Body of pancreas (tissue), 4 donors: ENCODE results near the gene TMEM271. TPM values are rescaled to one million over a fixed set of nuclear protein-coding genes. Genes with fewer than 3 reads are reported as not detected.
"Not testable (repeated sequence)": the region's sequence is repeated elsewhere in the genome, so short reads cannot be mapped to it uniquely, and the experiment has no call there.

Experiments
- ATAC-seq: fragments of 150-250 bp; one replicate; pipeline ENCODE4 v1.9.1; 2016
- DNase-seq, 4 donors: peaks; one replicate each; pipeline ENCODE4 v3.0.0-alpha.2; 2019
- H3K27ac ChIP-seq, 4 donors: fragments of 200-600 bp; sonication (generic); 1 replicate in 3 of 4; 2 replicates in 1 of 4; pipeline versions ENCODE4 v1.5.1 to v1.6.1; 2016 to 2019; ENCODE audit warnings: mild to moderate bottlenecking in 1 of 4, mixed read lengths in 1 of 4, moderate library complexity in 1 of 4
- H3K27me3 ChIP-seq, 2 donors: fragments of 200-600 bp; sonication (generic); one replicate each; pipeline ENCODE4 v1.6.0; 2016; ENCODE audit warnings: mild to moderate bottlenecking in 1 of 2
- H3K36me3 ChIP-seq, 2 donors: fragments of 200-600 bp; sonication (generic); replicated peaks in 1 of 2; 2 replicates each; pipeline ENCODE4 v1.5.1; 2016; ENCODE audit warnings: low read depth in 2 of 2; ENCODE audit not compliant: insufficient read depth in 1 of 2
- H3K4me1 ChIP-seq: fragments of 200-600 bp; sonication (generic); one replicate; pipeline ENCODE4 v1.6.0; 2016
- H3K4me3 ChIP-seq, 2 donors: fragments of 200-600 bp; sonication (generic); 1 replicate in 1 of 2; 2 replicates in 1 of 2; pipeline ENCODE4 v1.5.1; 2016 to 2019
- H3K9me3 ChIP-seq, 3 donors: fragments of 200-600 bp; sonication (generic); 1 replicate in 2 of 3; 2 replicates in 1 of 3; pipeline ENCODE4 v1.5.1; 2016
- CTCF ChIP-seq, 7 experiments: fragments of 450-650 bp in 4 of 7; fragments of 200-600 bp in 3 of 7; sonication (generic) in 3 of 7; IDR thresholded peaks; one replicate each; pipeline ENCODE4 v1.5.1; 2016 to 2019; ENCODE audit warnings: antibody characterized with exemption in 7 of 7
- POLR2A ChIP-seq, 3 donors: fragments of 450-650 bp; IDR thresholded peaks; one replicate each; pipeline ENCODE4 v1.6.1; 2016; ENCODE audit warnings: antibody characterized with exemption in 3 of 3, mild to moderate bottlenecking in 2 of 3
- whole genome bisulfite sequencing, 2 donors: methylation state at CpG; one replicate each; pipeline ENCODE4 v1.1.5; 2017; 5-methylcytosine and 5-hydroxymethylcytosine counted together
- intact Hi-C: fragments of 100-400 bp; cut with DNase I; formaldehyde crosslinking; loops from one replicate; pipeline ENCODE4 v1.15.1; 2023
- total RNA-seq, 2 donors: library from RNA; depleted of rRNA; stranded (reverse); fragments of >200 nt; gene quantifications; one replicate each; pipeline ENCODE4 v1.1.0, GENCODE V29; 2016

Gene TMEM271
- total RNA-seq, 2 donors from 2014 or later, result not detected

- intact Hi-C loops, result no loop called here
- H3K9me3 ChIP-seq, result no peaks in the 10 kb centered on the region
- TF ChIP-seq CTCF (IDR thresholded peaks at IDR 0.05) (no peak), POLR2A (IDR thresholded peaks at IDR 0.05) (no peak)
- ATAC-seq (no peak), DNase-seq (no peak)
- 70 to 80% methylated on average over 7 of the region's 7 CpGs for WGBS, 2 donors
- H3K27me3 ChIP-seq, result no peaks in the 10 kb centered on the region
- no peaks in the 10 kb centered on the region for H3K36me3 ChIP-seq
- no peak overlapping the region for H3K27ac ChIP-seq
- H3K4me1 ChIP-seq, result no peaks in the 10 kb centered on the region
- H3K4me3 ChIP-seq, result no peak overlapping the region
Observed at GRCh38 chr4:566035-566434, 10.1 kb downstream of the TMEM271 start.

- H3K4me1 ChIP-seq, ATAC-seq, H3K27ac ChIP-seq, H3K9me3 ChIP-seq, H3K36me3 ChIP-seq, H3K27me3 ChIP-seq, DNase-seq, H3K4me3 ChIP-seq, intact Hi-C loops: not testable (repeated sequence)
- 53 to 80% methylated on average over 1 of the region's 1 CpG for WGBS, 2 donors
Observed at GRCh38 chr4:565614-566013, 10.5 kb downstream of the TMEM271 start.

- ATAC-seq, H3K4me3 ChIP-seq, H3K9me3 ChIP-seq, H3K27me3 ChIP-seq, H3K36me3 ChIP-seq, intact Hi-C loops, H3K4me1 ChIP-seq, H3K27ac ChIP-seq, DNase-seq: not testable (repeated sequence)
- 61 to 85% methylated on average over 2 of the region's 2 CpGs for WGBS, 2 donors
Observed at GRCh38 chr4:562458-562857, 13.6 kb downstream of the TMEM271 start.

GRCh38 chr4:561426-561825, 14.7 kb downstream of the TMEM271 start:
- no peak for DNase-seq
- 56 to 65% methylated on average over 5 of the region's 5 CpGs for WGBS, 2 donors
- intact Hi-C loops, result no loop called here

GRCh38 chr4:560731-561291, 15.3 kb downstream of the TMEM271 start:
- no peak for TF ChIP-seq POLR2A (IDR thresholded peaks at IDR 0.05)
- TF ChIP-seq CTCF (IDR thresholded peaks at IDR 0.05), result no peak
- ATAC-seq (no peak), DNase-seq (no peak)
- Histone ChIP-seq H3K4me1 (no peaks in the 10 kb centered on the region), H3K9me3 (no peaks in the 10 kb centered on the region), H3K4me3 (no peak overlapping the region), H3K27ac (no peak overlapping the region), H3K27me3 (no peaks in the 10 kb centered on the region), H3K36me3 (no peaks in the 10 kb centered on the region)
- 60 to 68% methylated on average over 12 of the region's 12 CpGs for WGBS, 2 donors
- intact Hi-C loops, result no loop called here

More at GRCh38 chr4:561426-561825, 14.7 kb downstream of the TMEM271 start:
- no peak overlapping the region for H3K27ac ChIP-seq
- ATAC-seq, result no peak
- no peaks in the 10 kb centered on the region for H3K9me3 ChIP-seq
- H3K4me1 ChIP-seq, result no peaks in the 10 kb centered on the region
- no peak for TF ChIP-seq POLR2A (IDR thresholded peaks at IDR 0.05)
- no peak for TF ChIP-seq CTCF (IDR thresholded peaks at IDR 0.05)
- no peaks in the 10 kb centered on the region for H3K36me3 ChIP-seq
- H3K27me3 ChIP-seq, result no peaks in the 10 kb centered on the region
- H3K4me3 ChIP-seq, result no peak overlapping the region

GRCh38 chr4:560061-560460, 16.0 kb downstream of the TMEM271 start:
- H3K27ac ChIP-seq, result no peak overlapping the region
- H3K4me3 ChIP-seq, result no peak overlapping the region
- TF ChIP-seq POLR2A (IDR thresholded peaks at IDR 0.05) (no peak), CTCF (IDR thresholded peaks at IDR 0.05) (no peak)
- H3K36me3 ChIP-seq, result no peaks in the 10 kb centered on the region
- no peaks in the 10 kb centered on the region for H3K4me1 ChIP-seq
- ATAC-seq (no peak), DNase-seq (no peak)
- H3K9me3 ChIP-seq, result no peaks in the 10 kb centered on the region
- WGBS, 2 donors, result 47 to 67% methylated on average over 8 to 9 of the region's 9 CpGs
- intact Hi-C loops, result no loop called here
- H3K27me3 ChIP-seq, result no peaks in the 10 kb centered on the region
